Upper lobe of right lung (tissue), 1 donor: ENCODE data around the gene HOXB5. TPM values are rescaled to one million over a fixed set of nuclear protein-coding genes. Genes with fewer than 3 reads are reported as not detected.

Source experiments
- ATAC-seq: fragments of 200-7000 bp; cut with Tn5 transposase; one replicate; pipeline ENCODE4 v1.9.1; 2020; ENCODE audit warnings: mild to moderate bottlenecking, moderate library complexity
- DNase-seq: peaks from one replicate; pipeline ENCODE4 v3.0.0-alpha.2; 2020
- H3K27ac ChIP-seq: fragments of 200-600 bp; one replicate; pipeline ENCODE4 v1.8.0; 2022
- H3K27me3 ChIP-seq: fragments of 200-600 bp; one replicate; pipeline ENCODE4 v1.8.0; 2022; ENCODE audit warnings: mild to moderate bottlenecking
- H3K36me3 ChIP-seq: fragments of 200-600 bp; one replicate; pipeline ENCODE4 v1.8.0; 2022
- H3K4me1 ChIP-seq: fragments of 200-600 bp; one replicate; pipeline ENCODE4 v1.8.0; 2022
- H3K4me3 ChIP-seq: fragments of 200-600 bp; one replicate; pipeline ENCODE4 v1.8.0; 2022; ENCODE audit warnings: mild to moderate bottlenecking
- H3K9me3 ChIP-seq: fragments of 200-600 bp; one replicate; pipeline ENCODE4 v1.8.0; 2022
- intact Hi-C: fragments of 100-400 bp; cut with DNase I; formaldehyde crosslinking; loops from one replicate; pipeline ENCODE4 v1.11.0; 2022
- total RNA-seq: library from RNA; stranded (reverse); fragmentation: NEBNext Ultra II Directional; extraction: Animal tissue kit (Norgen Biotek cat#: 25700); gene quantifications from one replicate; pipeline ENCODE4 v1.2.1, GENCODE V29; 2021
- TF ChIP-seq, protein P1 (sequence below): fragments of 200-600 bp; IDR thresholded peaks from one replicate; pipeline ENCODE4 v1.8.0; 2022; ENCODE audit warnings: antibody characterized with exemption
- donor health status: DM: no; HTN: yes; CAD: no; lungs with severe emphysema.

Gene HOXB5
- total RNA-seq, 1 donor from 2014 or later, result 4.4 TPM

DNA sequence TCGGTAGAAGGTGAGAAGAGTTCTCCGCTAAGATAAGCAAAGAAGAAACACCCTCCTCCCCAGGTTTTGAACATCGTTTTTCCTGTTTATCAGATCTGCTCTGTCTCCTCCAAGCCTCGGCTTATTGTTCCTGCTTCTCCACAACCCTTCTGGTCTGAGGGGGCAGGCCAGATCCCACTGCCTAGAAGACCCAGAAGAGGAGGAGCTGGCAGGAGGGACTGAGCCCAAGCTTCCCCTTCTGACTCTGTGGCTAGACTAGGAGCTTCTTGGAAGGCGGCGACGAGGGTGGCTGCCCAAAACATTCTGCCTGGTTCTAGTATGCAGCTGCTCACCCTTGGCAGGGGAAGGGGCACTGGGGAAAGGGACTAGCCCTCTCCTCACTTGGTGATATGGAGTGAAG lies 5.2 kb upstream of the HOXB5 start:
- intact Hi-C loops, result no loop called here
- Histone ChIP-seq H3K36me3 (no peaks in the 10 kb centered on the region), H3K9me3 (no peaks in the 10 kb centered on the region), H3K4me1 (peaks cover 24% of the 10 kb centered on the region), H3K4me3 (no peak overlapping the region), H3K27me3 (peaks cover 95% of the 10 kb centered on the region), H3K27ac (no peak overlapping the region)
- TF ChIP-seq, protein P1, sequence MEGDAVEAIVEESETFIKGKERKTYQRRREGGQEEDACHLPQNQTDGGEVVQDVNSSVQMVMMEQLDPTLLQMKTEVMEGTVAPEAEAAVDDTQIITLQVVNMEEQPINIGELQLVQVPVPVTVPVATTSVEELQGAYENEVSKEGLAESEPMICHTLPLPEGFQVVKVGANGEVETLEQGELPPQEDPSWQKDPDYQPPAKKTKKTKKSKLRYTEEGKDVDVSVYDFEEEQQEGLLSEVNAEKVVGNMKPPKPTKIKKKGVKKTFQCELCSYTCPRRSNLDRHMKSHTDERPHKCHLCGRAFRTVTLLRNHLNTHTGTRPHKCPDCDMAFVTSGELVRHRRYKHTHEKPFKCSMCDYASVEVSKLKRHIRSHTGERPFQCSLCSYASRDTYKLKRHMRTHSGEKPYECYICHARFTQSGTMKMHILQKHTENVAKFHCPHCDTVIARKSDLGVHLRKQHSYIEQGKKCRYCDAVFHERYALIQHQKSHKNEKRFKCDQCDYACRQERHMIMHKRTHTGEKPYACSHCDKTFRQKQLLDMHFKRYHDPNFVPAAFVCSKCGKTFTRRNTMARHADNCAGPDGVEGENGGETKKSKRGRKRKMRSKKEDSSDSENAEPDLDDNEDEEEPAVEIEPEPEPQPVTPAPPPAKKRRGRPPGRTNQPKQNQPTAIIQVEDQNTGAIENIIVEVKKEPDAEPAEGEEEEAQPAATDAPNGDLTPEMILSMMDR, result no peak
- ATAC-seq (no peak), DNase-seq (no peak)

DNA sequence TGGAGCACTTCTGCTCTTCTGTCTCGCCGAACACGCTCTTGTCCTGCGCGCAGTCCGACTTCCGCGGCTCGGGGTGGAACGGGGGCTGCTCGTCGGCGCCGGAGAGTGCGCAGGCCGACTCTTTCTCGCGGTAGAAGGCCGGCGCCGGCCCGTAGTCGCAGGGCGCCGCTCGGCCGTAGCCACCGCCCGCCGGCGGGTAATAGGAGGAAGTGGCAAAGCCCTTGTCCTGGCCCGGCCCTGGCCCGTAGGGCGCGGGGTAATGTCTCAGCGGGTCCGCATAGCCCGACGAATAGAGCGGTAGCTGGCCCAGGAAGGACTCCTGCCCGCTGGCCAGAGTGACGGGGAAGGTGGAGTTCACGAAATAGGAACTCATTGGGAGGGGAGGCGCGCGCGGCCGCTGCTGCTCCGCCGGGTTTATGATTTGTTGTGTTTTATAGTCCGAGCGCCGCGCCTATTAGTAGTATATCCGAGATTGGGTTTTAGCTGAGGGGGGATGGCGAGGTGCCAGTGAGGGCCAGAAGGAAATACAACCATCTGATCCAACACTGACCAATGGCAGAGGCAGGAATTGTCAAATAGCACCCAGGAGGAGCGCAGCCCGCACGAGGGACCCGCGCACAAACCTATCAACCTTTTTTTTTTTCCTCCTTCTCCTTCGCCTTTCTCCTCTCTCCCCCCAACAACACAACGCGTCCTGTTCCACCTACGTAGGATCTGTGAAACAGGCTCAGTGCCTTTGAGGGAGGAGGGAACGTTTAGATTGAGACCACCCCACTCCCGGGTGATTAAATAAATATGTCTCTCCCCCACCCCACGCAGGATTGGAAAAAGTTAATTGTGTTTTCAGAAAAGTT lies 4.4 kb upstream of the HOXB5 start:
- H3K36me3 ChIP-seq, result no peaks in the 10 kb centered on the region
- H3K27ac ChIP-seq, result peak overlapping the region; percentile 76
- DNase-seq (no peak), ATAC-seq (peak; percentile 65)
- peaks cover 92% of the 10 kb centered on the region for H3K27me3 ChIP-seq
- H3K4me1 ChIP-seq, result peaks cover 28% of the 10 kb centered on the region
- TF ChIP-seq, protein P1, result no peak
- H3K4me3 ChIP-seq, result peak overlapping the region; percentile 62
- no peaks in the 10 kb centered on the region for H3K9me3 ChIP-seq
- intact Hi-C loops, result no loop called here

DNA sequence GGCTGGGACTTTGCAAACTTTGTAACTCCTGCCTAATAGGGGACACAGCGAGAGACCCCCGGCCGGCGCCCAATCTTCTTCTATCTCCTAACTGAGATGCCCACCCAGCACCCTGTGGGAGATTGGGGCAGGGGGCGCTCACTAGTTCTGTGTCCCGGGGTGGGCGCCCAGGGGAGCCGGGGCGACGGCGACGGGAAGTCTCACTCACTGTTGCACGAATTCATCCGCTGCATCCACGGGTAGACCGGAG lies 3.9 kb upstream of the HOXB5 start:
- ATAC-seq (no peak), DNase-seq (no peak)
- Histone ChIP-seq H3K4me3 (peak overlapping the region; percentile 62), H3K9me3 (no peaks in the 10 kb centered on the region), H3K27me3 (peaks cover 92% of the 10 kb centered on the region), H3K27ac (peak overlapping the region; percentile 76), H3K4me1 (peaks cover 30% of the 10 kb centered on the region), H3K36me3 (no peaks in the 10 kb centered on the region)
- intact Hi-C loops, result no loop called here
- TF ChIP-seq, protein P1, result no peak

DNA sequence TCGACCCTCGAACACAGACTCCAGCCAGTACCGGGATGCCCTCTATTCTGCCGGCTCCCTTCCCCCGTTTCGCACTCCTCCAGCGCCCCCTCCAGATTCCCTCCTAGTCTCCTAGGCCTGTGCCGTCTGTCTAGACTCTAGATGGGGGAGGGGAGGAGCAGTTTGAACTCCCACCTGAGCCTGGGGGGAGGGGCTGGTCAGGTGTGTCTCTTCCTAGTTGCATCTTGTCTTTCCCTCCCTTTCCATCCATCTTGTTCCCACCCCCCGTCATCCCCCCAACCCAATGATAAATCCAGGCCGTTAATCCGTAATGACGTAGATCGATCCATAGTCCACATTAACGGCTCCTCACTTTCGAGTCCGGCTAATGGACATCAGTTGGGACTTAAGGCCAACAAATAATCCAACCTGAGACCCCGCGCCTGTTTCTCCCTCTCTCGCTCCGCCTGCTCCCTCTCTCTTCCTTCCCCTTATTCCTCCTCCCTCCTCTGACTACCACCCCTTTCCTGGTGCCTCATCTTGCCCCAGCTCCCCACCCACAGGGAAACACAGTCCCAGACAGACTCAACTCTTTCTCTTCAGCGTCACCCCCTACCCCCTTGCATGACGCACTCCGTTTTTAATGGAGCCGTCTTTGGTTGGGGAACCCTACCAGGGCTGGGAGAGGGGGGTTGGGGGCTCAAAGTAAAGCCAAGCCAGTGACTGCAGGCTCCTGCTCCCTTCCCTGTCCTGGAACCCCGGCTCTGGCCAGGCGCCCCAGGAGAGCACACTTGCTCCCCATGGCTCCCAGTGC lies 3.4 kb upstream of the HOXB5 start:
- H3K27ac ChIP-seq, result peak overlapping the region; percentile 76
- peaks cover 29% of the 10 kb centered on the region for H3K4me1 ChIP-seq
- peak; percentile 20 for ATAC-seq
- no peak for DNase-seq
- TF ChIP-seq, protein P1, result no peak
- H3K27me3 ChIP-seq, result peaks cover 92% of the 10 kb centered on the region
- intact Hi-C loops, result no loop called here
- no peaks in the 10 kb centered on the region for H3K9me3 ChIP-seq
- no peaks in the 10 kb centered on the region for H3K36me3 ChIP-seq
- peak overlapping the region; percentile 62 for H3K4me3 ChIP-seq

DNA sequence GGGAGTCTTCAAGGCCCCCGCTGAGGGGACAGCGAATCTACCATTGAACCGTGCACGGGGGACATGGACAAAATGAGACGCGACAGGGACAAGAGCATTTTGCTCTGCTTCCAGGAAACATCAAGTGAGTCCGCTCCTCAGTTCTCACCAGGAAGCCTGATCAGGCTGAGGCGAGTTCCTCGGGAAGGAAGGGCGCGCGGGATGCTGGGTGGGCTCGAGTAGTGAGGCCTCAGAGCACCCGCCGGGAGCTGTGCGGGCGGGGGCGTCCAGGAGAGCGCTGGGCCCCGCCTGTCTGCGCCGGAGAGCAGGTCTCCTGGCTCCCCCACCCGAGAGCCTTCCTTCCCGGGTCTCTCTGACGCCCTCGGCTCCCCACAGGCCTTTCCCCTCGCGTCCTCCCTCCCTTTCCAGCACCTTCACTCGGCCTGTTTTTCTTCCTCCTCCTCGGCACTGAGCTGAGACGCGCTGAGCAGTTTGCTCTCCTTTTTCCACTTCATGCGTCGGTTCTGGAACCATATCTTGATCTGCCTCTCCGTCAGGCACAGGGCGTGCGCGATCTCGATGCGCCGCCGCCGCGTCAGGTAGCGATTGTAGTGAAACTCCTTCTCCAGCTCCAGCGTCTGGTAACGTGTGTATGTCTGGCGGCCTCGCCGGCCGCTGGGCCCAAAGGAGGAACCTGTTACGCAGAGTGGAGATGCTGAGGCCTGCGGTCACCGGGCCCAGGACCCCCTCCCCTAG lies 2.6 kb upstream of the HOXB5 start:
- peak overlapping the region; percentile 62 for H3K4me3 ChIP-seq
- peaks cover 92% of the 10 kb centered on the region for H3K27me3 ChIP-seq
- TF ChIP-seq, protein P1, result no peak
- H3K9me3 ChIP-seq, result no peaks in the 10 kb centered on the region
- peaks cover 28% of the 10 kb centered on the region for H3K4me1 ChIP-seq
- peak overlapping the region; percentile 36 for H3K27ac ChIP-seq
- ATAC-seq (no peak), DNase-seq (no peak)
- intact Hi-C loops, result no loop called here
- no peaks in the 10 kb centered on the region for H3K36me3 ChIP-seq
